Transverse colon (tissue), 4 donors: ENCODE measurements around the gene FAM217A.

Experiments used
- EP300 ChIP-seq: sonication (generic); formaldehyde crosslinking; IDR thresholded peaks from one replicate; pipeline ENCODE4 v1.6.1; 2017; ENCODE audit warnings: antibody characterized with exemption, low read depth
- POLR2A ChIP-seq: fragments of 450-650 bp; IDR thresholded peaks from one replicate; pipeline ENCODE4 v1.6.1; 2016; ENCODE audit warnings: antibody characterized with exemption, mild to moderate bottlenecking, moderate library complexity
- POLR2AphosphoS5 ChIP-seq, 3 donors: sonication (generic); formaldehyde crosslinking; IDR thresholded peaks; one replicate each; pipeline ENCODE4 v1.6.1; 2016; ENCODE audit warnings: antibody characterized with exemption in 3 of 3
- TF ChIP-seq, protein P1 (sequence below), 5 experiments: fragments of 200-600 bp in 3 of 5; fragments of 450-650 bp in 2 of 5; sonication (generic) in 3 of 5; IDR thresholded peaks; 1 replicate in 2 of 5; 2 replicates in 3 of 5; pipeline ENCODE4 v1.5.1; 2016 to 2017; ENCODE audit warnings: antibody characterized with exemption in 5 of 5, inconsistent platforms in 3 of 5, mild to moderate bottlenecking in 2 of 5, moderate library complexity in 1 of 5

DNA sequence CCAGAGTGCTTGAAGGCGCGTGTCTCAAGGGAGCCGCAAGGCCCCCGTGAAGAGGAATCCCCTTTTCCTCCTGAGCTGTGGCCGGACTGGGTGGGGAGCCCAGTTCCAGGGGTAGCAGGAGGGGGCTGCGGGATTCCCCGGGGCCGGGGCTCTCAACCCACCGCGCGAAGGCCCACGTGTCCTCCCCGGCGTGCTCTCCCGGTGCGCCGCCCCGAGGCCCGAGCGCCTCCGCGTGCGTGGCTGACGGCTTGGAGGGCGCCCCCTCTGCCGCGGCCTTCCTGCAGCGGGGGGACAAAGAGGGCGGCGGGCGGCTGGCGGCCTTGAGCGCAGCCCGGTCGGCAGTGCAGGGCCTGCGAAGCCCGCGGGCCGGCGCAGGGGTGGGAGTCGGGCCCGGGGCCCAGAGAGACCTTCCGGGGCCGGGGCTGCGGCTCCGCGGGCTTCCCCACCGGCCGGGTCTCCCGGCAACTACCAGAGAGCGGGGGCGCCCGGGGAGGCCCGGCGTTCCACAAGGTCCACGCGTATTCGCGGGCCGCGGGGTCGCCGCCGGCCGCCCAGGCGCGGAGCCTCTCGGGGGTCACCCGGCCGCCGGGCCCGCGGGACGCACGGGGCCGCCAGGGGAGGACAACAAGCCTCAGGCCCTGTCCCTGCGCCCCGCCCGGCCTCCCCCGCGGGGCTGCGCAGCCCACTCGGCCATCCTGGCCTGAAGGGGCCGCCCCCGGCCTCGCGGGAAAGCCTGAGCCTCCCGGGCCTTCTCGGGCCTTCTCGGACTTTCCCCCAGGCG is at the start of gene FAM217A:
- TF ChIP-seq, protein P1, sequence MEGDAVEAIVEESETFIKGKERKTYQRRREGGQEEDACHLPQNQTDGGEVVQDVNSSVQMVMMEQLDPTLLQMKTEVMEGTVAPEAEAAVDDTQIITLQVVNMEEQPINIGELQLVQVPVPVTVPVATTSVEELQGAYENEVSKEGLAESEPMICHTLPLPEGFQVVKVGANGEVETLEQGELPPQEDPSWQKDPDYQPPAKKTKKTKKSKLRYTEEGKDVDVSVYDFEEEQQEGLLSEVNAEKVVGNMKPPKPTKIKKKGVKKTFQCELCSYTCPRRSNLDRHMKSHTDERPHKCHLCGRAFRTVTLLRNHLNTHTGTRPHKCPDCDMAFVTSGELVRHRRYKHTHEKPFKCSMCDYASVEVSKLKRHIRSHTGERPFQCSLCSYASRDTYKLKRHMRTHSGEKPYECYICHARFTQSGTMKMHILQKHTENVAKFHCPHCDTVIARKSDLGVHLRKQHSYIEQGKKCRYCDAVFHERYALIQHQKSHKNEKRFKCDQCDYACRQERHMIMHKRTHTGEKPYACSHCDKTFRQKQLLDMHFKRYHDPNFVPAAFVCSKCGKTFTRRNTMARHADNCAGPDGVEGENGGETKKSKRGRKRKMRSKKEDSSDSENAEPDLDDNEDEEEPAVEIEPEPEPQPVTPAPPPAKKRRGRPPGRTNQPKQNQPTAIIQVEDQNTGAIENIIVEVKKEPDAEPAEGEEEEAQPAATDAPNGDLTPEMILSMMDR (IDR thresholded peaks at IDR 0.05) = no peak
- TF ChIP-seq POLR2A (no peak), POLR2AphosphoS5 (IDR thresholded peaks at IDR 0.05) (no peak), EP300 (no peak)
